HepG2 (cell line): Measurements from ENCODE around the gene SNX10. TPM values are rescaled to one million over a fixed set of nuclear protein-coding genes. Genes with fewer than 3 reads are reported as not detected.

Experiments
- ATAC-seq: fragments of 200-7000 bp; cut with Tn5 transposase; 3 replicates; pipeline ENCODE4 v1.9.1; 2020; ENCODE audit warnings: mild to moderate bottlenecking, moderate library complexity
- BruUV-seq: library from RNA; stranded (reverse); fragments of 400-500 nt; replicated peaks from 2 replicates; lab custom pipeline; 2021; lab: Mats Ljungman, UMichigan
- CTCF ChIA-PET: fragments of 300-600 bp; formaldehyde crosslinking; extraction: SDS; loops from one replicate; lab custom pipeline; 2021; ENCODE audit warnings: low total read pairs, inconsistent platforms, low intra/inter-chr PET ratio; lab: Yijun Ruan, JAX
- POLR2A ChIA-PET: fragments of 350-600 bp; sonication (Branson Sonifier 250); formaldehyde crosslinking; loops from one replicate; lab custom pipeline; 2020; ENCODE audit warnings: antibody characterized with exemption, inconsistent platforms; lab: Yijun Ruan, JAX
- DNase-seq: peaks from one replicate; pipeline ENCODE4 v3.0.0-alpha.2; 2015; ENCODE audit warnings: low spot score
- FAIRE-seq: peaks from 3 replicates; lab custom pipeline; 2011; peaks lifted over from hg19 to GRCh38; lab: Jason Lieb, UNC
- H2AFZ ChIP-seq: one replicate; pipeline ENCODE4 v1.6.1; 2011; ENCODE audit warnings: low read length, inconsistent platforms
- H3K27ac ChIP-seq: fragments of 300-600 bp; 3 replicates; pipeline ENCODE4 v1.8.0; 2011; ENCODE audit warnings: mixed run types, mild to moderate bottlenecking, mixed read lengths, low read length, inconsistent platforms; ENCODE audit not compliant: insufficient read depth; ENCODE audit errors: extremely low read length
- H3K27me3 ChIP-seq, 2 experiments: fragments of 200-600 bp in 1 of 2; 2 replicates in 1 of 2; 3 replicates in 1 of 2; pipeline versions ENCODE4 v1.6.0 to v1.8.0; 2011; ENCODE audit warnings: low read length in 2 of 2, mild to moderate bottlenecking in 2 of 2, moderate library complexity in 2 of 2, inconsistent platforms in 1 of 2; ENCODE audit not compliant: insufficient read depth in 2 of 2, control insufficient read depth in 1 of 2
- H3K36me3 ChIP-seq, 2 experiments: fragments of 200-600 bp in 1 of 2; replicated peaks in 1 of 2; 2 replicates in 1 of 2; 3 replicates in 1 of 2; pipeline versions ENCODE4 v1.5.1 to v1.8.0; 2011; ENCODE audit warnings: low read length in 2 of 2, inconsistent platforms in 1 of 2; ENCODE audit not compliant: insufficient read depth in 2 of 2, control insufficient read depth in 1 of 2
- H3K4me1 ChIP-seq: 2 replicates; pipeline ENCODE4 v1.5.1; 2012; ENCODE audit warnings: low read length, inconsistent platforms; ENCODE audit not compliant: insufficient read depth
- H3K4me2 ChIP-seq: 2 replicates; pipeline ENCODE4 v1.6.0; 2011; ENCODE audit warnings: low read depth, low read length, inconsistent platforms
- H3K4me3 ChIP-seq, 3 experiments: fragments of 200-600 bp in 1 of 3; sonication (generic), shearing (Covaris generic) in 1 of 3; replicated peaks in 1 of 3; 2 replicates each; pipeline ENCODE4 v1.5.1; 2011 to 2016; ENCODE audit warnings: low read length in 3 of 3, inconsistent platforms in 2 of 3, low read depth in 2 of 3, mild to moderate bottlenecking in 2 of 3, control low read depth in 1 of 3, mixed read lengths in 1 of 3; ENCODE audit not compliant: insufficient read depth in 1 of 3
- H3K79me2 ChIP-seq: one replicate; pipeline ENCODE4 v1.6.1; 2011; ENCODE audit warnings: low read length, inconsistent platforms; ENCODE audit not compliant: insufficient read depth
- H3K9ac ChIP-seq: 2 replicates; pipeline ENCODE4 v1.6.0; 2011; ENCODE audit warnings: mild to moderate bottlenecking, low read depth, low read length, inconsistent platforms; ENCODE audit not compliant: insufficient read depth
- H3K9me3 ChIP-seq: 2 replicates; pipeline ENCODE4 v1.5.1; 2012; ENCODE audit warnings: mild to moderate bottlenecking, low read length
- H4K20me1 ChIP-seq: 2 replicates; pipeline ENCODE4 v1.6.0; 2011; ENCODE audit warnings: inconsistent platforms, mild to moderate bottlenecking, low read length, moderate library complexity; ENCODE audit not compliant: insufficient read depth
- DMAP1 ChIP-seq: IDR thresholded peaks from 2 replicates; pipeline ENCODE4 v1.6.1; 2016
- FOSL1 ChIP-seq: sonication (generic); formaldehyde crosslinking; IDR thresholded peaks from 2 replicates; pipeline ENCODE4 v1.9.0; 2021; ENCODE audit warnings: missing genetic modification reagents, borderline replicate concordance
- NFE2 ChIP-seq: sonication (generic); formaldehyde crosslinking; IDR thresholded peaks from 2 replicates; pipeline ENCODE4 v1.4.0; 2020; ENCODE audit warnings: missing genetic modification reagents
- PHF5A ChIP-seq: IDR thresholded peaks from one replicate; pipeline ENCODE4 v1.6.1; 2018; ENCODE audit warnings: low read depth, missing genetic modification reagents; ENCODE audit not compliant: unreplicated experiment
- SYNCRIP ChIP-seq: fragments of 200-400 bp; formaldehyde crosslinking; IDR thresholded peaks from 2 replicates; pipeline ENCODE4 v1.6.1; 2018; ENCODE audit warnings: mild to moderate bottlenecking, low read depth, low read length; ENCODE audit not compliant: insufficient read depth
- ZNF3 ChIP-seq: IDR thresholded peaks from 2 replicates; pipeline ENCODE4 v1.7.0; 2017; ENCODE audit warnings: inconsistent platforms
- ZNF816 ChIP-seq: sonication (generic); formaldehyde crosslinking; IDR thresholded peaks from 2 replicates; pipeline ENCODE4 v1.8.0; 2022; ENCODE audit warnings: missing genetic modification reagents, mild to moderate bottlenecking, borderline replicate concordance
- WGBS: methylation state at CpG from one replicate; pipeline ENCODE4 v1.1.6; 2017; ENCODE audit warnings: low lambda C conversion rate; 5-methylcytosine and 5-hydroxymethylcytosine counted together
- in situ Hi-C: cut with HindIII; loops from 2 replicates; pipeline ENCODE4 v1.10.0; 2017; ENCODE audit warnings: low pct_unique_long_range_greater_than_20kb; ENCODE audit not compliant: extremely low pct_ligation_motif_present
- intact Hi-C: fragments of 100-400 bp; cut with micrococcal nuclease; formaldehyde crosslinking; loops from one replicate; pipeline ENCODE4 v1.10.0; 2022; ENCODE audit not compliant: unreplicated experiment
- polyA plus RNA-seq, 8 experiments: library from polyadenylated mRNA; depleted of rRNA in 3 of 8; stranded (reverse) in 7 of 8; unstranded in 1 of 8; fragments of >200 nt; fragmentation: Illumina TruSeq in 4 of 8; extraction: Trizol in 4 of 8; gene quantifications; 2 replicates each; pipeline versions ENCODE4 v1.2.1 to v1.2.3, GENCODE V29; 2011 to 2016; ENCODE audit warnings: low read depth in 4 of 8, missing spikeins in 1 of 8, mixed read lengths in 1 of 8; ENCODE audit not compliant: insufficient read depth in 1 of 8
- total RNA-seq, 5 experiments: library from RNA; depleted of rRNA; stranded (reverse); fragments of >200 nt; fragmentation: Illumina TruSeq; extraction: Trizol; gene quantifications; 2 replicates each; pipeline ENCODE4 v1.2.3, GENCODE V29; 2016; ENCODE audit warnings: low read depth in 1 of 5
- TF ChIP-seq, protein P1 (sequence below): sonication (generic); formaldehyde crosslinking; IDR thresholded peaks from 2 replicates; pipeline ENCODE4 v1.4.0; 2020; ENCODE audit warnings: missing genetic modification reagents, borderline replicate concordance

Gene SNX10
- total and polyA plus RNA-seq, 2 of the 13 experiments (the other 11 are each of a cell fraction or from before 2014, with no cell fraction given): 26.0 to 27.6 TPM

DNA sequence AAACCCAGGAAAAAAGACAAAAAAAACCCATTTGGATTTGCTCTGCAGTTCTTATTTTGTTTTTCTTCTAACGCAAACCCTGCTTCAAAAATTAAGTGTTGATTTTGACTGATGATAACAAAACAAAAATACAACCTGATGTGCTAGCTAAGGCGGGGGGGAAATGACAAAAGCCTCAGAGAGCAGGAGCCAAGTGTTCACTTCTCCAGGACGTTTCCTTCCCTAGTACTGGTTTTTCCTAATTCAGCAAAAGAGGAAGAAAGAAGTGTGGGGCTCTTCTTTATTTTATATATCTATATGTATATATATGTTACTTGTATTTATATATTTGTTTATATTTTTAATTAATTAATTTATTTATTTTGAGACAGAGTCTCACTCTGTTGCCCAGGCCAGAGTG, 28.0 kb downstream of the SNX10 start:
- no peaks in the 10 kb centered on the region for H4K20me1 ChIP-seq
- no peak overlapping the region for H3K4me3 ChIP-seq
- in situ Hi-C loops (no loop called here), intact Hi-C loops (no loop called here)
- H3K9me3 ChIP-seq: no peaks in the 10 kb centered on the region
- no peak overlapping the region for H3K27ac ChIP-seq
- no peak for TF ChIP-seq FOSL1 (CRISPR knock-in tag)
- CTCF ChIA-PET: no interaction called here
- ATAC-seq (no peak), DNase-seq (no peak), FAIRE-seq (no peak)
- H3K36me3 ChIP-seq: peaks cover 1 to 8% of the 10 kb centered on the region in 2 experiments; a peak in 2 of 5 replicates
- 90% methylated on average over 3 of the region's 3 CpGs for WGBS
- POLR2A ChIA-PET: no interaction called here
- H3K79me2 ChIP-seq: peaks cover 4% of the 10 kb centered on the region
- no peaks in the 10 kb centered on the region for H3K27me3 ChIP-seq
- BruUV-seq: no TSS peak
- peaks cover 22% of the 10 kb centered on the region for H3K4me1 ChIP-seq
- no peak overlapping the region for H2AFZ ChIP-seq
- H3K9ac ChIP-seq: no peak overlapping the region
- H3K4me2 ChIP-seq: no peak overlapping the region

DNA sequence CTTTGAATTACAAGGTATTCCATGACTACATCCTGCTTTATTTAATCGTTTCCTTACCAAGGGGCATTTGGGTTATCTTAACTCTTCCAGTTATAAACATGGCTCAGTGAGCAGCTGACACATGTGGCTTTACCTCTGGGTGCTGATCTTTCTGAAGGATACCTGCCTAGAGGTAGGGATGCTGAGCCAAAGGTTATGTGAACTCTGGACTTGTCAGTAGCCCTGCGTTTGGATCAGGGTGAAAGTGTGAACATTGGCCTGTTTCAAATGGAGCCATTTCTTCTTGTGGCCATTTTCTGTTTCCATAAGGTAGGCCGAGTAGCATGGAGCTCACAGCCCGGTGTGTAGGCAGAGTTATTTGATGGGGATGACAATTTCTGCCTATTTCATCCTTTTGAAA, 29.2 kb downstream of the SNX10 start:
- no peak for ATAC-seq
- CTCF ChIA-PET: no interaction called here
- POLR2A ChIA-PET: no interaction called here
- Histone ChIP-seq H3K36me3 (peaks cover 1 to 8% of the 10 kb centered on the region in 2 experiments; a peak in 2 of 5 replicates), H3K79me2 (peaks cover 4% of the 10 kb centered on the region), H3K4me3 (no peak overlapping the region), H3K4me2 (no peak overlapping the region), H2AFZ (no peak overlapping the region), H3K9me3 (no peaks in the 10 kb centered on the region), H3K9ac (no peak overlapping the region), H3K27me3 (no peaks in the 10 kb centered on the region), H3K4me1 (peaks cover 22% of the 10 kb centered on the region), H3K27ac (no peak overlapping the region), H4K20me1 (no peaks in the 10 kb centered on the region)
- 97% methylated on average over 3 of the region's 4 CpGs for WGBS
- TF ChIP-seq ZNF3 (CRISPR knock-in tag) (no peak), SYNCRIP (no peak), DMAP1 (CRISPR knock-in tag) (no peak), NFE2 (CRISPR knock-in tag) (no peak), ZNF816 (CRISPR knock-in tag) (no peak), PHF5A (no peak)
- TF ChIP-seq, protein P1, sequence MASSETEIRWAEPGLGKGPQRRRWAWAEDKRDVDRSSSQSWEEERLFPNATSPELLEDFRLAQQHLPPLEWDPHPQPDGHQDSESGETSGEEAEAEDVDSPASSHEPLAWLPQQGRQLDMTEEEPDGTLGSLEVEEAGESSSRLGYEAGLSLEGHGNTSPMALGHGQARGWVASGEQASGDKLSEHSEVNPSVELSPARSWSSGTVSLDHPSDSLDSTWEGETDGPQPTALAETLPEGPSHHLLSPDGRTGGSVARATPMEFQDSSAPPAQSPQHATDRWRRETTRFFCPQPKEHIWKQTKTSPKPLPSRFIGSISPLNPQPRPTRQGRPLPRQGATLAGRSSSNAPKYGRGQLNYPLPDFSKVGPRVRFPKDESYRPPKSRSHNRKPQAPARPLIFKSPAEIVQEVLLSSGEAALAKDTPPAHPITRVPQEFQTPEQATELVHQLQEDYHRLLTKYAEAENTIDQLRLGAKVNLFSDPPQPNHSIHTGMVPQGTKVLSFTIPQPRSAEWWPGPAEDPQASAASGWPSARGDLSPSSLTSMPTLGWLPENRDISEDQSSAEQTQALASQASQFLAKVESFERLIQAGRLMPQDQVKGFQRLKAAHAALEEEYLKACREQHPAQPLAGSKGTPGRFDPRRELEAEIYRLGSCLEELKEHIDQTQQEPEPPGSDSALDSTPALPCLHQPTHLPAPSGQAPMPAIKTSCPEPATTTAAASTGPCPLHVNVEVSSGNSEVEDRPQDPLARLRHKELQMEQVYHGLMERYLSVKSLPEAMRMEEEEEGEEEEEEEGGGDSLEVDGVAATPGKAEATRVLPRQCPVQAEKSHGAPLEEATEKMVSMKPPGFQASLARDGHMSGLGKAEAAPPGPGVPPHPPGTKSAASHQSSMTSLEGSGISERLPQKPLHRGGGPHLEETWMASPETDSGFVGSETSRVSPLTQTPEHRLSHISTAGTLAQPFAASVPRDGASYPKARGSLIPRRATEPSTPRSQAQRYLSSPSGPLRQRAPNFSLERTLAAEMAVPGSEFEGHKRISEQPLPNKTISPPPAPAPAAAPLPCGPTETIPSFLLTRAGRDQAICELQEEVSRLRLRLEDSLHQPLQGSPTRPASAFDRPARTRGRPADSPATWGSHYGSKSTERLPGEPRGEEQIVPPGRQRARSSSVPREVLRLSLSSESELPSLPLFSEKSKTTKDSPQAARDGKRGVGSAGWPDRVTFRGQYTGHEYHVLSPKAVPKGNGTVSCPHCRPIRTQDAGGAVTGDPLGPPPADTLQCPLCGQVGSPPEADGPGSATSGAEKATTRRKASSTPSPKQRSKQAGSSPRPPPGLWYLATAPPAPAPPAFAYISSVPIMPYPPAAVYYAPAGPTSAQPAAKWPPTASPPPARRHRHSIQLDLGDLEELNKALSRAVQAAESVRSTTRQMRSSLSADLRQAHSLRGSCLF (CRISPR knock-in tag): no peak
- in situ Hi-C loops: no loop called here
- BruUV-seq: no TSS peak
- DNase-seq: no peak
- intact Hi-C loops: no loop called here
- FAIRE-seq: no peak
